ENCODE measurements around the gene ATF7IP.

The ATF7IP gene

DNA sequence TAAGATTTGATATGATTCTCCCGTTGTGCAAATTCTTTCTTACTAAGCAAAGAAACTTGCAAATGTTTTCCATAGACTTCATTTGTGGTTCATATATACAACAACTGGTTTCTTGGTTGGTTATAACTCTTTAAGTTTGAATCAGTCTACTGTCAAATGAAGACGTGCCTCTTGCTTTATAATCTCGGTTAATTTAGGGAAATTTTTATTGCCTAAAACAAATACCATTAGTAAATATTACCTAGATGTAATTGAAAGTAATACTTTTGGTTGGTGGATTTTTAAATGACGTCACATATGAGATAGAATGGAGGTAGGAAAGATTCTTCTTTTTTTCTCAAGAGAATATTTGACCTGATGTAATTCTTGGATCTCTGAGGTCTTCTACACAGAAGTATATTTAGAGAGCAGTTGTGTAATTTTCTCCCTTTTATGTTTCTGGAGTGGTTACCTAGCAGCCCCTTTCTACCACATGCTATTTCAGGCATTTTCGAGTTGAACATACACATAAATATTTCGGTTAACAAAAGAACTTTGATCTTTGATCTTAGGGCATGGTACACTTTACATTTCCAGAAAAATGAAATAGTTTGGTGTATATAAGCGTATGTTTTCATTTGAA lies 1.7 kb downstream of the ATF7IP start:
- TF ChIP-seq, protein P1, sequence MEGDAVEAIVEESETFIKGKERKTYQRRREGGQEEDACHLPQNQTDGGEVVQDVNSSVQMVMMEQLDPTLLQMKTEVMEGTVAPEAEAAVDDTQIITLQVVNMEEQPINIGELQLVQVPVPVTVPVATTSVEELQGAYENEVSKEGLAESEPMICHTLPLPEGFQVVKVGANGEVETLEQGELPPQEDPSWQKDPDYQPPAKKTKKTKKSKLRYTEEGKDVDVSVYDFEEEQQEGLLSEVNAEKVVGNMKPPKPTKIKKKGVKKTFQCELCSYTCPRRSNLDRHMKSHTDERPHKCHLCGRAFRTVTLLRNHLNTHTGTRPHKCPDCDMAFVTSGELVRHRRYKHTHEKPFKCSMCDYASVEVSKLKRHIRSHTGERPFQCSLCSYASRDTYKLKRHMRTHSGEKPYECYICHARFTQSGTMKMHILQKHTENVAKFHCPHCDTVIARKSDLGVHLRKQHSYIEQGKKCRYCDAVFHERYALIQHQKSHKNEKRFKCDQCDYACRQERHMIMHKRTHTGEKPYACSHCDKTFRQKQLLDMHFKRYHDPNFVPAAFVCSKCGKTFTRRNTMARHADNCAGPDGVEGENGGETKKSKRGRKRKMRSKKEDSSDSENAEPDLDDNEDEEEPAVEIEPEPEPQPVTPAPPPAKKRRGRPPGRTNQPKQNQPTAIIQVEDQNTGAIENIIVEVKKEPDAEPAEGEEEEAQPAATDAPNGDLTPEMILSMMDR (IDR thresholded peaks at IDR 0.05): no peak

DNA sequence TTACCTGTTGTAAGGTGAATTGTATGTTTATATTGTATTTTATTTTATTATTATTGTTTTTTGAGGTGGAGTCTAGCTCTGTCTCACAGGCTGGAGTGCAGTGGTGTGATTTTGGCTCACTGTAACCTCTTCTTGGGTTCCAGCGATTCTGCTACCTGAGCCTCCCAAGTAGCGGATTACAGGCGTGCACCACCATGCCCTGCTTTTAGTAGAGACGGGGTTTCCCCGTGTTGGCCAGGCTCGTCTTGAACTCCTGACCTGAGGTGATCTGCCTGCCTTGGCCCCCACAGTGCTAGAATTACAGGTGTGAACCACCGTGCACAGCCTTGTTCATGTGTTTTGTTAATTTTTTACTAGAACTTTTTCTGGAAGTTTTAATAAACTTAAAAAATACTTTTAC lies 3.8 kb downstream of the ATF7IP start:
- TF ChIP-seq, protein P1 (IDR thresholded peaks at IDR 0.05): no peak

DNA sequence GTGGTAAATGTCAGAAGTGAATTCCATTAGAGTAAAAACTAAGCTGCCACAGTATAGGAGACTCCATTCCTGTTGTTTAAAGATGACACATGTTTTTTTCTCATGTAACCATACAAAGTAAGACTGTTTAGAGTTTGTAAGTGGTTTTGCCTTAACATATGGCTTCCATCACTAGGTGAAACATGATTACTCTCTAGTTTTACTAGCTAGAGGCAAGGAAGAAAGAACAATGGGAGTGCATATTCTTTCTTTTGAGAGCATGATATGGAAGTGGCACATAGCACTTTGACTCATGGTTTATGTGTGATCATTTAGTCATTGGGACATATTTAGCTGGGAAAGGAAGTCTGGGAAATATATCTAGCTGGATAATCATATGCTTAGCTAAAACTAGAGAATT lies 7.7 kb downstream of the ATF7IP start:
- TF ChIP-seq, protein P1 (IDR thresholded peaks at IDR 0.05): no peak

GRCh38 chr12:14379508-14379907 lies 14.0 kb downstream of the ATF7IP start:
- TF ChIP-seq, protein P1 (IDR thresholded peaks at IDR 0.05): no peak

DNA sequence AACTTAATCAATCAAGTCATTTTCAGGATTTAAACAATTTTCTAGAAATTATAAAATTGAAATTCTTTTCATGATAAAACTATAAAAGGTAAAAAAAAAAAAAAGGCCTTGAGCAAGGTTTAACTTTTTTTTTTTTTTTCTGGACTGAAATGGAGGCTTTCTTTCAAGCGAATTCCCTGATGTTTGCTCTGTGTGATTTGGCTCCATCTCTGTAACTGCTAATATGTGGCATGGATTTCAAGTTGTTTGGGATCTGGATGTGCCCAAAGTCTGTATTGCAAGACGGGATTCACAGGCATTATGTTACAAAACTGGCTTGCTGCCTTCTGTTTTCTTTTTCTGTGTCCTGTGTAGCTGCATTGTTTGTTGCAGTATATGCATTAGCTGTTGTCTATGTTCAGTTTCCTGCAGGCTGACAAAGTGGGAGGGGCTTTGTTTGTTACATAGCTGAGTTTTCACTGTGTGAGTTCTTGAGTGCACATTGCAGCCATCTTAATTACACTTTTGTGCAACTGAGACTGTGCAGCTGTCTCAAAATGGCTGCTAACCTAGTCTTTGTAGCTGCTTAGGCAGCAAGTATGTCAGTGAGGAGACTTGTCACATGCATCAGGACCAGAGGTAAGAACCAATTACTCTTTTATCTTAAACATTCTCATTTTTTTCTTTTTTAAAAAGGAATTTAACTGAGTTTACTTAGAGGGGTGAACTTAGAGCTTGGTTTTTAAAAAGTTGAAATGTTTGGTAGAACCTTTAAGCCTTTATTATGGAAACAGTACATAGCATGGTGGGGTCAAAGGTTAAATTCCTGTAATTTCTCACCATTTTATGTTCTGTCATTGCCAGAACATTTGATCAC lies 19.5 kb downstream of the ATF7IP start:
- TF ChIP-seq, protein P1 (IDR thresholded peaks at IDR 0.05): no peak

- TF ChIP-seq, protein P1 (IDR thresholded peaks at IDR 0.05): no peak
Observed at GRCh38 chr12:14387219-14387871, 21.9 kb downstream of the ATF7IP start.

- TF ChIP-seq, protein P1 (IDR thresholded peaks at IDR 0.05): no peak
Observed at GRCh38 chr12:14390449-14390848, 25.0 kb downstream of the ATF7IP start.
